AG04449 (cell line): ENCODE results near the gene NEU4.

Experiments used
- CTCF ChIA-PET: fragments of 350-600 bp; formaldehyde crosslinking; extraction: SDS; loops from one replicate; lab custom pipeline; 2021; ENCODE audit warnings: antibody characterized with exemption; lab: Yijun Ruan, JAX
- POLR2A ChIA-PET: fragments of 400-600, 350-600 bp; formaldehyde crosslinking; extraction: SDS; loops from one replicate; lab custom pipeline; 2020; ENCODE audit warnings: antibody characterized with exemption, inconsistent platforms; lab: Yijun Ruan, JAX
- DNase-seq: peaks from one replicate; pipeline ENCODE4 v3.0.0-alpha.2; 2010; ENCODE audit warnings: low read depth, low spot score
- H3K4me3 ChIP-seq: 2 replicates; pipeline ENCODE4 v1.5.1; 2011; ENCODE audit warnings: low read depth, mild to moderate bottlenecking, control low read depth, low read length
- CTCF ChIP-seq: IDR thresholded peaks from one replicate; pipeline ENCODE4 v1.5.1; 2011; ENCODE audit warnings: mild to moderate bottlenecking, moderate library complexity, low read length, control low read depth, inconsistent platforms; ENCODE audit not compliant: insufficient read depth; ENCODE audit errors: missing control alignments

NEU4 gene

GRCh38 chr2:241854342-241855244, 45.6 kb downstream of the NEU4 start:
- POLR2A ChIA-PET, result no interaction called here
- TF ChIP-seq CTCF, result no peak
- DNase-seq, result no peak
- H3K4me3 ChIP-seq, result no peak overlapping the region
- CTCF ChIA-PET, result no interaction called here

- TF ChIP-seq CTCF, result no peak
- H3K4me3 ChIP-seq, result no peak overlapping the region
- ChIA-PET CTCF (interaction anchor here (1.3 kb wide), 1 partner anchor 23 kb away, joined by 4 read pairs; no protein-coding TSS in a partner anchor), POLR2A (no interaction called here)
- no peak for DNase-seq
Measured at GRCh38 chr2:241855245-241855887, 46.4 kb downstream of the NEU4 start.

- TF ChIP-seq CTCF, result no peak
- CTCF ChIA-PET, result interaction anchor here (1.3 kb wide), 1 partner anchor 22 kb away, joined by 4 read pairs; no protein-coding TSS in a partner anchor
- H3K4me3 ChIP-seq, result no peak overlapping the region
- POLR2A ChIA-PET, result no interaction called here
- no peak for DNase-seq
Measured at GRCh38 chr2:241855888-241856422, 47.0 kb downstream of the NEU4 start.

- no peak for TF ChIP-seq CTCF
- POLR2A ChIA-PET, result no interaction called here
- DNase-seq, result no peak
- CTCF ChIA-PET, result no interaction called here
- no peak overlapping the region for H3K4me3 ChIP-seq
Measured at GRCh38 chr2:241857041-241857541, 48.1 kb downstream of the NEU4 start.

- TF ChIP-seq CTCF, result no peak
- H3K4me3 ChIP-seq, result no peak overlapping the region
- POLR2A ChIA-PET, result no interaction called here
- no peak for DNase-seq
- CTCF ChIA-PET, result no interaction called here
Measured at GRCh38 chr2:241857572-241858121, 48.7 kb downstream of the NEU4 start.
